ENCODE measurements around the gene FN3K.

The FN3K gene

DNA sequence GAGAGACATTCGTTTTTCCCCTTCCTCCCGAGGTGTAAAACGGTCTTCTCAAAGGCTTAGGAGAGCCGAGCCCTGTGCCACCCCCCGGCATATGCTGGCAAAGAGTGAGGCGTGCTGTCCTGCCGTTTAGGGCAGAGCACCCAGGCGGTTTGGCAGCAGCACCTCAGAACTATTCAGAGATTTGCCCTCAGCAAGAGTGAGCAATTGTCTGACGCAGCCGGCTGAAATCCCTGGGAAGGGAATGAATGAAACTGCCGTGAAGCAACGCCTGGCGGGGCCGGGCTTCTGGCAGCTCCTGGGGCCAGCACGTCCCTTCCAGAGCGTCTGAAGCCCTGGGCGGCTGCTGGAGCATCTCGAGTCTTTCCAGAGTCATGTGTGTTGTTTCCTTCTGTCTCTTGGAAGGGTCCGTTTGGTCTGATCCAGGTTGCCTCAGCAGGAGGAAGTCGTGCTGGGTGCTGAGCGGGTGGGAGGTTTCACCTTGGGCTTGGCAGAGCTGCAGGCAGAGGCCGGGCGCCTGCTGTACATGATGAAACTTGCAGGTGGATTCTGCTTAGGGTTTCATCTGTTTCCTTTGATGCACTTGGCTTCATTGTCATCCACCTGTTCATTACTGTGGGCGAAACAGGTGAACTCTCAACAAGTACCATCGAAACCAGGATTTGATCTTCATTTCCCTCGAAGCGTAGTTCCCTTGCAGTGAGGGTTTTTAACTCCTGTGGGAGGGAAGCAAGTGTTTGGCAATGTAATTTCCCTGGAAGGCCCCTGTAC lies 51.9 kb downstream of the FN3K start:
- DNase-seq = no peak
- peaks cover 26 to 52% of the 10 kb centered on the region in 2 experiments for H3K36me3 ChIP-seq (ENCODE audit: control insufficient read depth in 1 of 2, insufficient read depth in 2 of 2, low read depth in 1 of 2, low read length in 2 of 2)
- no peak overlapping the region for H3K23ac ChIP-seq (ENCODE audit: low read length in 2 of 2)
- H2BK120ac ChIP-seq (ENCODE audit: low read depth, low read length) = no peak overlapping the region
- H2BK12ac ChIP-seq (ENCODE audit: low read length in 2 of 2) = no peak overlapping the region
- H2BK15ac ChIP-seq (ENCODE audit: low read depth, poor library complexity, severe bottlenecking) = no peak overlapping the region
- H3K27ac ChIP-seq (ENCODE audit: low read length, poor library complexity, severe bottlenecking) = no peak overlapping the region
- peak overlapping the region; percentile 51 for H3K9ac ChIP-seq (ENCODE audit: low read length)
- H3K4me3 ChIP-seq (ENCODE audit: insufficient read depth in 1 of 2, low read depth in 1 of 2, low read length in 2 of 2) = peak overlapping the region in 1 of 2 experiments; percentile 42
- WGBS = 95% methylated on average over 27 of the region's 27 CpGs
- H2AFZ ChIP-seq (ENCODE audit: low read depth, low read length) = no peak overlapping the region
- H3K27me3 ChIP-seq (ENCODE audit: control insufficient read depth in 1 of 2, insufficient read depth in 1 of 2, low read length in 2 of 2) = no peaks in the 10 kb centered on the region
- H3K4me2 ChIP-seq (ENCODE audit: low read length, poor library complexity, severe bottlenecking) = no peak overlapping the region
- H2AK5ac ChIP-seq (ENCODE audit: low read length, severe bottlenecking) = no peak overlapping the region
- no peak overlapping the region for H3K4ac ChIP-seq (ENCODE audit: low read depth in 1 of 2, low read length in 2 of 2)
- H3K9me3 ChIP-seq (ENCODE audit: control insufficient read depth, low read length) = no peaks in the 10 kb centered on the region
- peaks cover 19% of the 10 kb centered on the region for H3K4me1 ChIP-seq (ENCODE audit: control insufficient read depth, insufficient read depth, low read depth, low read length)
- no peak overlapping the region for H3K18ac ChIP-seq (ENCODE audit: low read depth in 1 of 2, low read length in 2 of 2)
- no peak overlapping the region for H3K14ac ChIP-seq (ENCODE audit: low read length in 2 of 2)
- H4K8ac ChIP-seq (ENCODE audit: low read length) = no peak overlapping the region
- no peak overlapping the region for H4K91ac ChIP-seq (ENCODE audit: low read length)
- H2BK5ac ChIP-seq (ENCODE audit: low read depth, low read length, poor library complexity, severe bottlenecking) = no peak overlapping the region
- peaks cover 31% of the 10 kb centered on the region for H3K79me1 ChIP-seq (replicated peaks; ENCODE audit: low read length, poor library complexity, severe bottlenecking)

DNA sequence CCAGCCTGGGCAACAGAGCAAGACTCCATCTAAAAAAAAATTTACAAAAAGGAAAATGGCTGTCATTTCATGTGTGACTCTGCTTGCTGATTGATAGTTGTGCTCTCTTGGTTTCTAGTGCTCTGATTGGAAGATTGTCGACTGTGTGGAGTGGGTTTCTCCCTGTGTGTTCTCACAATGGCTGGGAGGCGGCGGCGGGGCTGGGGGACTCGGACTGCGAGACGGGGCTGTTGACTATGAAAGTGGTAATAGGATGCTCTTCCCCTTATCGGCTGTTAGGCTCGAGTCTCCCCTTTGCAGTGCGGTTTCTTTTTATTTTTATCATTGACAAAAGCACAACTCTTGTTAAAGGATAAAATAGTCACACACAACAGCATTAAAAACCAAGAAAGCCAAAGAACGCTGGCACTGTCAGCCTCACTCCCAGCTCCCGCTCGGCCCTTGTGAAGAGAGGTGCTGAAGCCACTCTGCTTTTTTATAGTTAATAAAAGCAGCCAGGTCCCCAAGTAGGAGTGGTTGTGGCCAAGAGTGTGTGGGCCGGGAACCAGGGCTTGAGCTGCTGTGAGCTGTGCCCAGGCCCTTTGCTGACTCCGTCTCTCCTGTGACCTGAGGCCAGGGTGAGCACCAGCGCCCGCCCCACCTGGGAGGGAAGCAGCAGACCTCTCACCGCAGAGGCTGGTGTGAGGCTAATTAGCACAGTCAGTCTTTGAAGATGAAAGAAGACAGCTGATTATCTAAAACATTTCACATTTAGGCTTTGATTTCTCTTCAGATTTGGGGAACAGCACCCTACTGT lies 53.0 kb downstream of the FN3K start:
- no peak overlapping the region for H4K91ac ChIP-seq (ENCODE audit: low read length)
- peaks cover 34% of the 10 kb centered on the region for H3K79me1 ChIP-seq (replicated peaks; ENCODE audit: low read length, poor library complexity, severe bottlenecking)
- H3K4ac ChIP-seq (ENCODE audit: low read depth in 1 of 2, low read length in 2 of 2) = no peak overlapping the region
- no peak overlapping the region for H3K14ac ChIP-seq (ENCODE audit: low read length in 2 of 2)
- no peak overlapping the region for H2BK15ac ChIP-seq (ENCODE audit: low read depth, poor library complexity, severe bottlenecking)
- WGBS = 94% methylated on average over 16 of the region's 18 CpGs
- no peak overlapping the region for H2BK12ac ChIP-seq (ENCODE audit: low read length in 2 of 2)
- no peak overlapping the region for H2BK5ac ChIP-seq (ENCODE audit: low read depth, low read length, poor library complexity, severe bottlenecking)
- H3K4me3 ChIP-seq (ENCODE audit: insufficient read depth in 1 of 2, low read depth in 1 of 2, low read length in 2 of 2) = no peak overlapping the region
- no peak overlapping the region for H3K27ac ChIP-seq (ENCODE audit: low read length, poor library complexity, severe bottlenecking)
- H3K4me2 ChIP-seq (ENCODE audit: low read length, poor library complexity, severe bottlenecking) = no peak overlapping the region
- H4K8ac ChIP-seq (ENCODE audit: low read length) = no peak overlapping the region
- H3K27me3 ChIP-seq (ENCODE audit: control insufficient read depth in 1 of 2, insufficient read depth in 1 of 2, low read length in 2 of 2) = no peaks in the 10 kb centered on the region
- no peak overlapping the region for H3K9ac ChIP-seq (ENCODE audit: low read length)
- H3K4me1 ChIP-seq (ENCODE audit: control insufficient read depth, insufficient read depth, low read depth, low read length) = peaks cover 19% of the 10 kb centered on the region
- no peak for DNase-seq
- no peak overlapping the region for H2AK5ac ChIP-seq (ENCODE audit: low read length, severe bottlenecking)
- no peaks in the 10 kb centered on the region for H3K9me3 ChIP-seq (ENCODE audit: control insufficient read depth, low read length)
- no peak overlapping the region for H2BK120ac ChIP-seq (ENCODE audit: low read depth, low read length)
- H3K23ac ChIP-seq (ENCODE audit: low read length in 2 of 2) = no peak overlapping the region
- no peak overlapping the region for H3K18ac ChIP-seq (ENCODE audit: low read depth in 1 of 2, low read length in 2 of 2)
- H3K36me3 ChIP-seq (ENCODE audit: control insufficient read depth in 1 of 2, insufficient read depth in 2 of 2, low read depth in 1 of 2, low read length in 2 of 2) = peaks cover 16 to 41% of the 10 kb centered on the region in 2 experiments
- H2AFZ ChIP-seq (ENCODE audit: low read depth, low read length) = no peak overlapping the region

DNA sequence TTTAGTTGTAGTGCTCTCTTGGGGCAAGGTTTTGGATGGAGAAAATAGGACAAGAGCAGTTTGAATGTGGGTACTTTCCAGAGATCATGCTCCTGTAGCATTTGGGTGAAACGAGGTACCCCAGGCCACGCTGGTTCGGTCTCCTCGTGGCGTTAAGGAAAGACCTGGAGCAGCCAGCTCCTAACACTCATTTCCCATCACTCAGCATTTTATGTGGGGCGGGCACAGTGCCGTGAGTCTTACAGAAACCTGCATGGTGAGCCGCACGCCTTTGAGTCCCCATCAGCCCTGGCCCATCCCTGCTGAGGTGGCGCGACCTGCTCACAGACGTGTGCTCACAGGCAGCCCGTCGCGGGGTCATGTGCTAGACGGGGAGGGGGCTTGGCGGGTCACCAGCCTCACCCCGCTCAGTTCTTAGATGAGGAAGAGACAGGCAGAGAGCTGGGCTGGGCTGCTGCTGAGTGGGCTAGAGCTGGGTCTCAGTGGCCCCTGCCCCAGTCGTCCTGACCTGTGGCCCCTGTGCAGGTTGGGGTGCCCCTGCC lies 53.7 kb downstream of the FN3K start:
- 97% methylated on average over 19 of the region's 19 CpGs for WGBS
- Histone ChIP-seq H4K91ac (ENCODE audit: low read length) (no peak overlapping the region), H3K23ac (ENCODE audit: low read length in 2 of 2) (no peak overlapping the region), H2BK15ac (ENCODE audit: low read depth, poor library complexity, severe bottlenecking) (no peak overlapping the region), H2BK5ac (ENCODE audit: low read depth, low read length, poor library complexity, severe bottlenecking) (no peak overlapping the region), H3K14ac (ENCODE audit: low read length in 2 of 2) (no peak overlapping the region), H2AFZ (ENCODE audit: low read depth, low read length) (no peak overlapping the region), H3K9me3 (ENCODE audit: control insufficient read depth, low read length) (no peaks in the 10 kb centered on the region), H2AK5ac (ENCODE audit: low read length, severe bottlenecking) (no peak overlapping the region), H3K36me3 (ENCODE audit: control insufficient read depth in 1 of 2, insufficient read depth in 2 of 2, low read depth in 1 of 2, low read length in 2 of 2) (peaks cover 11 to 37% of the 10 kb centered on the region in 2 experiments), H3K4ac (ENCODE audit: low read depth in 1 of 2, low read length in 2 of 2) (no peak overlapping the region), H3K9ac (ENCODE audit: low read length) (no peak overlapping the region), H3K4me3 (ENCODE audit: insufficient read depth in 1 of 2, low read depth in 1 of 2, low read length in 2 of 2) (no peak overlapping the region), H3K4me1 (ENCODE audit: control insufficient read depth, insufficient read depth, low read depth, low read length) (peaks cover 23% of the 10 kb centered on the region), H3K18ac (ENCODE audit: low read depth in 1 of 2, low read length in 2 of 2) (no peak overlapping the region), H2BK120ac (ENCODE audit: low read depth, low read length) (no peak overlapping the region), H3K27me3 (ENCODE audit: control insufficient read depth in 1 of 2, insufficient read depth in 1 of 2, low read length in 2 of 2) (no peaks in the 10 kb centered on the region), H3K27ac (ENCODE audit: low read length, poor library complexity, severe bottlenecking) (no peak overlapping the region), H3K4me2 (ENCODE audit: low read length, poor library complexity, severe bottlenecking) (no peak overlapping the region), H2BK12ac (ENCODE audit: low read length in 2 of 2) (no peak overlapping the region), H3K79me1 (replicated peaks; ENCODE audit: low read length, poor library complexity, severe bottlenecking) (peaks cover 40% of the 10 kb centered on the region), H4K8ac (ENCODE audit: low read length) (no peak overlapping the region)
- DNase-seq = no peak

DNA sequence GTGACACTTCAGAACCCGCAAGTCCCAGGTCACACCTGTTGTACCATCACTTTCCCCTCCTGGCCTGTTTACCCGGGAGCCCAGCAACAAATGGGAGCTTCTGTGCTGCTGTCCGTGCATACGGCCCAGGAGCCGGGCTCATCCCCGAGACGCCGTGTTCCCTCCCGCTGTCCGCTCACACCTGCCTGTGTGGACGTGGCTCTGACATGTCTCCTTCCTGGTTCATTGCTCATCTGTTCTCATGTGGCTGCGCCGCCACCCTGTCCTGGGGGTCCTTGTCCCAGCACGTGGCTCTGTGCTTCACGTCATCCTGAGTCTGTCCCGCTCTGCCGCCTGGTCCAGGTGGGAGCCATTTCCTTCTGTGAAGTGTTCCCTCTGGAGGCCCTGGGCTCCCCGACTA lies 54.4 kb downstream of the FN3K start:
- H3K4me1 ChIP-seq (ENCODE audit: control insufficient read depth, insufficient read depth, low read depth, low read length) = peaks cover 23% of the 10 kb centered on the region
- H3K18ac ChIP-seq (ENCODE audit: low read depth in 1 of 2, low read length in 2 of 2) = no peak overlapping the region
- no peak overlapping the region for H3K4me3 ChIP-seq (ENCODE audit: insufficient read depth in 1 of 2, low read depth in 1 of 2, low read length in 2 of 2)
- no peak overlapping the region for H2BK15ac ChIP-seq (ENCODE audit: low read depth, poor library complexity, severe bottlenecking)
- H2BK12ac ChIP-seq (ENCODE audit: low read length in 2 of 2) = no peak overlapping the region
- H2AFZ ChIP-seq (ENCODE audit: low read depth, low read length) = no peak overlapping the region
- no peak overlapping the region for H2AK5ac ChIP-seq (ENCODE audit: low read length, severe bottlenecking)
- H3K79me1 ChIP-seq (replicated peaks; ENCODE audit: low read length, poor library complexity, severe bottlenecking) = peaks cover 38% of the 10 kb centered on the region
- H3K14ac ChIP-seq (ENCODE audit: low read length in 2 of 2) = no peak overlapping the region
- no peak for DNase-seq
- no peak overlapping the region for H2BK120ac ChIP-seq (ENCODE audit: low read depth, low read length)
- H3K27me3 ChIP-seq (ENCODE audit: control insufficient read depth in 1 of 2, insufficient read depth in 1 of 2, low read length in 2 of 2) = no peaks in the 10 kb centered on the region
- no peak overlapping the region for H2BK5ac ChIP-seq (ENCODE audit: low read depth, low read length, poor library complexity, severe bottlenecking)
- WGBS = 96% methylated on average over 18 of the region's 18 CpGs
- no peak overlapping the region for H4K91ac ChIP-seq (ENCODE audit: low read length)
- H3K4me2 ChIP-seq (ENCODE audit: low read length, poor library complexity, severe bottlenecking) = no peak overlapping the region
- peaks cover 5 to 31% of the 10 kb centered on the region in 2 experiments for H3K36me3 ChIP-seq (ENCODE audit: control insufficient read depth in 1 of 2, insufficient read depth in 2 of 2, low read depth in 1 of 2, low read length in 2 of 2)
- no peak overlapping the region for H3K27ac ChIP-seq (ENCODE audit: low read length, poor library complexity, severe bottlenecking)
- H3K23ac ChIP-seq (ENCODE audit: low read length in 2 of 2) = no peak overlapping the region
- no peak overlapping the region for H3K9ac ChIP-seq (ENCODE audit: low read length)
- H3K4ac ChIP-seq (ENCODE audit: low read depth in 1 of 2, low read length in 2 of 2) = no peak overlapping the region
- no peak overlapping the region for H4K8ac ChIP-seq (ENCODE audit: low read length)
- no peaks in the 10 kb centered on the region for H3K9me3 ChIP-seq (ENCODE audit: control insufficient read depth, low read length)

Data from mesenchymal stem cell (in vitro differentiated cells and primary cell).